Measurements from ENCODE around the gene GCK.

Gene GCK

GRCh38 chr7:44107116-44107960, 81.9 kb downstream of the GCK start:
- no peak for DNase-seq (ENCODE audit: low read depth in 3 of 3, low spot score in 1 of 3)

GRCh38 chr7:44106311-44107065, 82.8 kb downstream of the GCK start:
- no peak for DNase-seq (ENCODE audit: low read depth in 3 of 3, low spot score in 1 of 3)

- DNase-seq (ENCODE audit: low read depth in 3 of 3, low spot score in 1 of 3), result no peak
These were observed 83.4 kb downstream of the GCK start for GRCh38 chr7:44105832-44106231.

GRCh38 chr7:44104860-44105771, 84.1 kb downstream of the GCK start:
- no peak for DNase-seq (ENCODE audit: low read depth in 3 of 3, low spot score in 1 of 3)

GRCh38 chr7:44103923-44104859, 85.0 kb downstream of the GCK start, which contains the start of gene AEBP1:
Gene AEBP1, plus strand, starts transcription at chr7:44104345. Its CDS starts 321 bp downstream, at chr7:44104666.
- no peak for DNase-seq (ENCODE audit: low read depth in 3 of 3, low spot score in 1 of 3)

GRCh38 chr7:44103566-44103922, 85.7 kb downstream of the GCK start:
- no peak for DNase-seq (ENCODE audit: low read depth in 3 of 3, low spot score in 1 of 3)

GRCh38 chr7:44102846-44103565, 86.2 kb downstream of the GCK start:
- no peak for DNase-seq (ENCODE audit: low read depth in 3 of 3, low spot score in 1 of 3)

GRCh38 chr7:44101966-44102845, 87.0 kb downstream of the GCK start:
- DNase-seq (ENCODE audit: low read depth in 3 of 3, low spot score in 1 of 3), result no peak

GRCh38 chr7:44101303-44101965, 87.8 kb downstream of the GCK start:
- no peak for DNase-seq (ENCODE audit: low read depth in 3 of 3, low spot score in 1 of 3)

- no peak for DNase-seq (ENCODE audit: low read depth in 3 of 3, low spot score in 1 of 3)
These were observed 88.6 kb downstream of the GCK start for GRCh38 chr7:44100458-44101302.

- DNase-seq (ENCODE audit: low read depth in 3 of 3, low spot score in 1 of 3), result no peak
These were observed 89.6 kb downstream of the GCK start for GRCh38 chr7:44099669-44100068.

- no peak for DNase-seq (ENCODE audit: low read depth in 3 of 3, low spot score in 1 of 3)
These were observed 90.9 kb downstream of the GCK start for GRCh38 chr7:44098092-44099068.

- DNase-seq (ENCODE audit: low read depth in 3 of 3, low spot score in 1 of 3), result no peak
These were observed 91.9 kb downstream of the GCK start for GRCh38 chr7:44097064-44097932.

GRCh38 chr7:44096326-44096881, 92.8 kb downstream of the GCK start:
- DNase-seq (ENCODE audit: low read depth in 3 of 3, low spot score in 1 of 3), result no peak

GRCh38 chr7:44095781-44096180, 93.5 kb downstream of the GCK start:
- no peak for DNase-seq (ENCODE audit: low read depth in 3 of 3, low spot score in 1 of 3)
